H1 (cell line): ENCODE measurements around the gene CST7.

ENCODE experiments used
- ASH2L ChIP-seq: fragments of 200-600, 300-600 bp; sonication (generic); IDR thresholded peaks from one replicate; pipeline ENCODE4 v1.7.1; 2017; ENCODE audit warnings: low read length
- EZH2 ChIP-seq: fragments of 200-600 bp; sonication (generic); IDR thresholded peaks from 2 replicates; pipeline ENCODE4 v1.7.1; 2012; ENCODE audit warnings: low read depth, mild to moderate bottlenecking, moderate library complexity, low read length, inconsistent platforms; ENCODE audit not compliant: severe bottlenecking
- GABPA ChIP-seq: IDR thresholded peaks from 2 replicates; pipeline ENCODE4 v1.6.1; 2011; ENCODE audit warnings: mild to moderate bottlenecking, low read length, moderate library complexity, borderline replicate concordance; ENCODE audit not compliant: insufficient read depth
- HDAC2 ChIP-seq, 2 experiments: fragments of 300-600 bp in 1 of 2; sonication (generic) in 1 of 2; IDR thresholded peaks; 2 replicates each; pipeline ENCODE4 v1.6.1; 2011 to 2012; ENCODE audit warnings: low read depth in 2 of 2, low read length in 2 of 2, mild to moderate bottlenecking in 2 of 2, moderate library complexity in 2 of 2, borderline replicate concordance in 1 of 2, inconsistent platforms in 1 of 2
- JUND ChIP-seq: IDR thresholded peaks from 2 replicates; pipeline ENCODE4 v1.6.1; 2011; ENCODE audit warnings: mild to moderate bottlenecking, improper control_type of control experiment, low read length
- POLR2AphosphoS5 ChIP-seq: IDR thresholded peaks from 2 replicates; pipeline ENCODE4 v1.6.1; 2011; ENCODE audit warnings: low read depth, low read length
- TEAD4 ChIP-seq: IDR thresholded peaks from 2 replicates; pipeline ENCODE4 v1.6.1; 2012; ENCODE audit warnings: low read depth, low read length, inconsistent platforms, mixed read lengths
- TF ChIP-seq, protein P1 (sequence below): IDR thresholded peaks from 2 replicates; pipeline ENCODE4 v1.6.1; 2011; ENCODE audit warnings: low read length, improper control_type of control experiment

DNA sequence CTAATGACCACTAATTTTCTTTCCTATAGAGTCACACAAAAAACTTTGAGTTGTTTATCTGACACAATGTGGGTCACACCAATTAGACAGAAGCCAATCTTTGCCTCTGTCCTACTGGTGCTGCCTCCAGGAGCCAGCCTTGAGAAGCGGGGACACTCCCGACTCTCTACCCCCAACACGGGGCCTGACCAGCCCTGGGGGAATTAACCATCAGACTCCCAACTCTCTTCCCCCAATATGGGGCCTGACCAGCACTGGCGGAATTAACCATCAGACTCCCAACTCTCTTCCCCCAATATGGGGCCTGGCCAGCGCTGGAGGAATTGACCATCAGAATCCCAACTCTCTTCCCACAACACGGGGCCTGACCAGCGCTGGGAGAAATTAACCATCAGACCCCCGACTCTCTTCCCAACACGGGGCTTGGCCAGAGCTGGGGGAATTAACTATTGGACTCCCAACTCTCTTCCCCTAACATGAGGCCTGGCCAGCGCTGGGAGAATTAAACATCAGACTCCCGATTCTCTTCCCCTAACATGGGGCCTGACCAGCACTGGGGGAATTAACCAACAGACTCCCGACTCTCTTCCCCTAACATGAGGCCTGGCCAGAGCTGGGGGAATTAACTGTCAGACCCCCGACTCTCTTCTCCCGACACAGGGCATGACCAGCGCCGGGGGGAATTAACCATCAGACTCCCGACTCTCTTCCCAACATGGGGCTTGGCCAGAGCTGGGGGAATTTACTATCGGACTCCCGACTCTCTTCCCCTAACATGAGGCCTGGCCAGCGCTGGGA lies 12.5 kb downstream of the CST7 start:
- TF ChIP-seq GABPA (no peak), POLR2AphosphoS5 (no peak), JUND (no peak), TEAD4 (no peak), ASH2L (no peak), EZH2 (no peak), HDAC2 (IDR thresholded peaks at IDR 0.05; ENCODE audit: borderline replicate concordance in 1 of 2, low read depth in 2 of 2, low read length in 2 of 2) (no peak)
- TF ChIP-seq, protein P1, sequence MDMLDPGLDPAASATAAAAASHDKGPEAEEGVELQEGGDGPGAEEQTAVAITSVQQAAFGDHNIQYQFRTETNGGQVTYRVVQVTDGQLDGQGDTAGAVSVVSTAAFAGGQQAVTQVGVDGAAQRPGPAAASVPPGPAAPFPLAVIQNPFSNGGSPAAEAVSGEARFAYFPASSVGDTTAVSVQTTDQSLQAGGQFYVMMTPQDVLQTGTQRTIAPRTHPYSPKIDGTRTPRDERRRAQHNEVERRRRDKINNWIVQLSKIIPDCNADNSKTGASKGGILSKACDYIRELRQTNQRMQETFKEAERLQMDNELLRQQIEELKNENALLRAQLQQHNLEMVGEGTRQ, result no peak
